Suprapubic skin (tissue), 4 donors: ENCODE measurements around the gene SPATA9.

Experiments
- EP300 ChIP-seq: sonication (generic); formaldehyde crosslinking; IDR thresholded peaks from one replicate; pipeline ENCODE4 v1.6.1; 2017; ENCODE audit warnings: antibody characterized with exemption
- POLR2A ChIP-seq, 2 donors: fragments of 450-650 bp; IDR thresholded peaks; one replicate each; pipeline ENCODE4 v1.6.1; 2017; ENCODE audit warnings: antibody characterized with exemption in 2 of 2, mild to moderate bottlenecking in 2 of 2, moderate library complexity in 2 of 2
- POLR2AphosphoS5 ChIP-seq, 3 donors: sonication (generic); formaldehyde crosslinking; IDR thresholded peaks; one replicate each; pipeline ENCODE4 v1.6.1; 2017; ENCODE audit warnings: antibody characterized with exemption in 3 of 3
- TF ChIP-seq, protein P1 (sequence below), 2 donors: fragments of 200-600 bp in 1 of 2; fragments of 450-650 bp in 1 of 2; sonication (generic) in 1 of 2; IDR thresholded peaks; one replicate each; pipeline ENCODE4 v1.5.1; 2016 to 2019; ENCODE audit warnings: antibody characterized with exemption in 2 of 2, mild to moderate bottlenecking in 1 of 2, moderate library complexity in 1 of 2

DNA sequence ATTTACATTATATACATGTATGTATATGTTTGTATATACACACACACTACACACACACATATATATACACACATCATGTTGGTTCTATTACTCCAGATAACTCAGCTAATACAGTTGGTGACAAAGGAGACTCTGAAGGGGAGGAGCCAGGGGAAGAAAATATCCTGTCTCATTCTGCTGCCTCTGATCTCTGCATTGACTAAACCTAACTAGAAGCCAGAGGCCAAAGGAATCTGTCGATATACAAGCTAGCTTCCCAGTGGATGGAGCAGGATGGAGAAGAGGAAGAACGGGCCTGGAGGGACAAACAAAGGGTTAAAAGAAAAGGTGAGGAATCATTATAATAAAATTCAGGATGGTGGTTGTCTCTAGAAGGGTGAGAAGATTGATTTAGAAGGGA lies 34.6 kb upstream of the SPATA9 start:
- TF ChIP-seq, protein P1, sequence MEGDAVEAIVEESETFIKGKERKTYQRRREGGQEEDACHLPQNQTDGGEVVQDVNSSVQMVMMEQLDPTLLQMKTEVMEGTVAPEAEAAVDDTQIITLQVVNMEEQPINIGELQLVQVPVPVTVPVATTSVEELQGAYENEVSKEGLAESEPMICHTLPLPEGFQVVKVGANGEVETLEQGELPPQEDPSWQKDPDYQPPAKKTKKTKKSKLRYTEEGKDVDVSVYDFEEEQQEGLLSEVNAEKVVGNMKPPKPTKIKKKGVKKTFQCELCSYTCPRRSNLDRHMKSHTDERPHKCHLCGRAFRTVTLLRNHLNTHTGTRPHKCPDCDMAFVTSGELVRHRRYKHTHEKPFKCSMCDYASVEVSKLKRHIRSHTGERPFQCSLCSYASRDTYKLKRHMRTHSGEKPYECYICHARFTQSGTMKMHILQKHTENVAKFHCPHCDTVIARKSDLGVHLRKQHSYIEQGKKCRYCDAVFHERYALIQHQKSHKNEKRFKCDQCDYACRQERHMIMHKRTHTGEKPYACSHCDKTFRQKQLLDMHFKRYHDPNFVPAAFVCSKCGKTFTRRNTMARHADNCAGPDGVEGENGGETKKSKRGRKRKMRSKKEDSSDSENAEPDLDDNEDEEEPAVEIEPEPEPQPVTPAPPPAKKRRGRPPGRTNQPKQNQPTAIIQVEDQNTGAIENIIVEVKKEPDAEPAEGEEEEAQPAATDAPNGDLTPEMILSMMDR (IDR thresholded peaks at IDR 0.05), result no peak
- TF ChIP-seq POLR2A (IDR thresholded peaks at IDR 0.05), result no peak
- TF ChIP-seq POLR2AphosphoS5 (IDR thresholded peaks at IDR 0.05), result no peak
- TF ChIP-seq EP300, result no peak
